GM21390 (cell line): ENCODE results near the gene TC2N.
"Not testable (repeated sequence)": the region's sequence is repeated elsewhere in the genome, so short reads cannot be mapped to it uniquely, and the experiment has no call there.

Source experiments
- ATAC-seq: cut with Tn5 transposase; IDR thresholded peaks from one replicate; pipeline ENCODE4 v1.9.1; 2021; ENCODE audit not compliant: unreplicated experiment

Gene TC2N

GRCh38 chr14:91889477-91890211 is 22.3 kb upstream of the TC2N start:
- ATAC-seq, result no peak

- no peak for ATAC-seq
Observed at GRCh38 chr14:91888641-91889476, 21.5 kb upstream of the TC2N start.

- no peak for ATAC-seq
Observed at GRCh38 chr14:91886961-91887360, 19.6 kb upstream of the TC2N start.

- ATAC-seq, result no peak
Observed at GRCh38 chr14:91885839-91886238, 18.5 kb upstream of the TC2N start.

- no peak for ATAC-seq
Observed at GRCh38 chr14:91885113-91885712, 17.9 kb upstream of the TC2N start.

- ATAC-seq, result no peak
Observed at GRCh38 chr14:91884664-91885063, 17.3 kb upstream of the TC2N start.

GRCh38 chr14:91883753-91884152 is 16.4 kb upstream of the TC2N start:
- no peak for ATAC-seq

GRCh38 chr14:91882776-91883175 is 15.4 kb upstream of the TC2N start:
- no peak for ATAC-seq

- ATAC-seq, result no peak
Observed at GRCh38 chr14:91882369-91882768, 15.0 kb upstream of the TC2N start.

- no peak for ATAC-seq
Observed at GRCh38 chr14:91879196-91879595, 11.9 kb upstream of the TC2N start.

GRCh38 chr14:91878274-91878673 is 10.9 kb upstream of the TC2N start:
- no peak for ATAC-seq

GRCh38 chr14:91877376-91877915 is 10.1 kb upstream of the TC2N start:
- ATAC-seq, result no peak

GRCh38 chr14:91876492-91876891 is 9.2 kb upstream of the TC2N start:
- ATAC-seq, result no peak

- no peak for ATAC-seq
Observed at GRCh38 chr14:91875525-91876286, 8.4 kb upstream of the TC2N start.

- peak; percentile 86 for ATAC-seq
Observed at GRCh38 chr14:91873471-91874415, 6.4 kb upstream of the TC2N start.

GRCh38 chr14:91872517-91873470 is 5.5 kb upstream of the TC2N start:
- ATAC-seq, result peak; percentile 2

GRCh38 chr14:91872011-91872501 is 4.7 kb upstream of the TC2N start:
- ATAC-seq, result peak; percentile 48

GRCh38 chr14:91871401-91871800 is 4.1 kb upstream of the TC2N start:
- ATAC-seq, result not testable (repeated sequence)
